Gastrocnemius medialis (tissue), 4 donors: ENCODE results near the gene ZKSCAN1. TPM values are rescaled to one million over a fixed set of nuclear protein-coding genes. Genes with fewer than 3 reads are reported as not detected.

Experiments used
- ATAC-seq, 2 donors: fragments of 150-250 bp; one replicate each; pipeline ENCODE4 v1.9.1; 2016
- DNase-seq, 2 donors: peaks; one replicate each; pipeline ENCODE4 v3.0.0-alpha.2; 2019
- H3K27ac ChIP-seq, 4 donors: fragments of 200-600 bp; sonication (generic); 1 replicate in 1 of 4; 2 replicates in 3 of 4; pipeline ENCODE4 v1.5.1; 2016 to 2018; ENCODE audit warnings: mild to moderate bottlenecking in 2 of 4, moderate library complexity in 1 of 4
- H3K27me3 ChIP-seq, 3 donors: fragments of 200-600 bp; sonication (generic) in 2 of 3; 1 replicate in 1 of 3; 2 replicates in 2 of 3; pipeline versions ENCODE4 v1.5.1 to v1.6.0; 2016 to 2019; ENCODE audit warnings: mild to moderate bottlenecking in 1 of 3, moderate library complexity in 1 of 3
- H3K36me3 ChIP-seq, 2 donors: fragments of 200-600 bp; sonication (generic) in 1 of 2; one replicate each; pipeline ENCODE4 v1.5.1; 2017 to 2018
- H3K4me1 ChIP-seq, 2 donors: fragments of 200-600 bp; sonication (generic) in 1 of 2; one replicate each; pipeline ENCODE4 v1.5.1; 2016 to 2017; ENCODE audit warnings: mild to moderate bottlenecking in 2 of 2
- H3K4me3 ChIP-seq, 4 donors: fragments of 200-600 bp; sonication (generic) in 3 of 4; 1 replicate in 1 of 4; 2 replicates in 3 of 4; pipeline ENCODE4 v1.5.1; 2016 to 2019; ENCODE audit warnings: mild to moderate bottlenecking in 2 of 4
- H3K9me3 ChIP-seq, 3 donors: fragments of 200-600 bp; sonication (generic) in 2 of 3; 1 replicate in 1 of 3; 2 replicates in 2 of 3; pipeline ENCODE4 v1.5.1; 2016 to 2019
- CTCF ChIP-seq, 5 experiments: fragments of 450-650 bp in 3 of 5; fragments of 200-600 bp in 2 of 5; sonication (generic) in 2 of 5; IDR thresholded peaks in 4 of 5; conservative IDR thresholded peaks in 1 of 5; 1 replicate in 4 of 5; 2 replicates in 1 of 5; pipeline ENCODE4 v1.5.1; 2016 to 2019; ENCODE audit warnings: antibody characterized with exemption in 5 of 5, mild to moderate bottlenecking in 3 of 5, moderate library complexity in 3 of 5
- POLR2A ChIP-seq, 2 donors: fragments of 450-650 bp; IDR thresholded peaks; one replicate each; pipeline ENCODE4 v1.6.1; 2017; ENCODE audit warnings: antibody characterized with exemption in 2 of 2, mild to moderate bottlenecking in 2 of 2, moderate library complexity in 2 of 2
- in situ Hi-C, 4 donors: fragments of 200-750 bp; cut with MboI; loops; one replicate each; pipeline versions ENCODE4 v1.15.0 to v1.8.0; 2017; ENCODE audit warnings: low sequenced_read_pairs in 4 of 4
- intact Hi-C: fragments of 100-400 bp; cut with DNase I; formaldehyde crosslinking; loops from one replicate; pipeline ENCODE4 v1.15.1; 2023; ENCODE audit warnings: low total_unique reads
- total RNA-seq, 4 donors: library from RNA; depleted of rRNA; stranded (reverse); fragments of >200 nt; gene quantifications; one replicate each; pipeline versions ENCODE4 v1.1.0 to v1.2.3, GENCODE V29; 2016

ZKSCAN1 gene
- total RNA-seq, 4 donors from 2014 or later = 15.0 to 17.7 (median 15.5) TPM

DNA sequence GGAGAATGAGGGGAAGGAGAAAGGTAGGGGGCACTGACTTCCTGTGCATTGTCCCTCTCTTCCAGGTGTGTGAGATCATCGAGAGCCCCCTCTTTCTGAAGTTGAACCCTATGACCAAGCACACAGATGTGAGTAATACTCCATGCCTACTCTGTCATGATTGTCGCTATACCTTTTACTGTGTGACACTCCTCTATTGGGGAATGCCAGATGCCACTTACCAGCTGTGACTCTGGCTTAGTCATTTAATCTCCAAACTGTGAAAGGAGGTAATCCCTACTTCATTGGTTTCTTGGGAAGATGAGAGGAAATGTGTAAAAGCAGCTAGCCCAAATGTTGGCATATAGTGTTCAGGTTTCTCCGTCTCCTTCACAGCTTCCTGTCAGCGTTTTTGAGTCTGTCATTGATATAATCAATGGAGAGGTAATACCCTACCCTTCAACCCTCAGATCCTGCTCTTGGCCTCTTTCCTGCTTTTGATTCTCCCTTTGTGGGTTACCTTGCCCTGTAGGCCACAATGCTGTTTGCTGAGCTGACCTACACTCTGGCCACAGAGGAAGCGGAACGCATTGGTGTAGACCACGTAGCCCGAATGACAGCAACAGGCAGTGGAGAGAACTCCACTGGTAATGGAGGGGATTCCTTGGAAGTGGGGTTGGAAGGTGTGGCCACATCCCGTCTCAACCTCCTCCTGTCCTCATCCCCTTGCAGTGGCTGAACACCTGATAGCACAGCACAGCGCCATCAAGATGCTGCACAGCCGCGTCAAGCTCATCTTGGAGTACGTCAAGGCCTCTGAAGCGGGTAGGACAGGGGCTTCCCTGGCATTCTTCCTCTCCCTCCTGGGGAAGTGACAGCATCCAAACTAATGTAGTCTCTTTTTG lies 75.4 kb downstream of the ZKSCAN1 start:
- DNase-seq = no peak
- intact Hi-C loops (no loop called here), in situ Hi-C loops (no loop called here)
- peaks cover 13 to 14% of the 10 kb centered on the region in 2 donors for H3K4me1 ChIP-seq
- H3K27me3 ChIP-seq = no peaks in the 10 kb centered on the region
- TF ChIP-seq CTCF (IDR thresholded peaks at IDR 0.05 in 4 of 5, conservative IDR thresholded peaks at IDR 0.05 in 1 of 5) = no peak
- no peak for TF ChIP-seq POLR2A (IDR thresholded peaks at IDR 0.05)
- H3K9me3 ChIP-seq = no peaks in the 10 kb centered on the region
- no peak overlapping the region for H3K4me3 ChIP-seq
- H3K36me3 ChIP-seq = peaks cover 0 to 57% of the 10 kb centered on the region in 2 donors
- no peak overlapping the region for H3K27ac ChIP-seq
- ATAC-seq = no peak

Other genes starting within 250 kb of the ZKSCAN1 start
- gene CYP3A4, start 231.4 kb upstream of the ZKSCAN1 start, total RNA-seq = 100 to 1,000 TPM in 1 of 4 donors, 1 to 10 TPM in 1, under 1 TPM in 1, not detected in 1; 0.71 to 107 (median 2.2) TPM
- 1 to 10 TPM in 1 of 4 donors, under 1 TPM in 1, not detected in 2; 0.85 to 1.3 TPM for gene CYP3A43, start 187.6 kb upstream of the ZKSCAN1 start, total RNA-seq
- not detected for gene OR2AE1, start 138.6 kb upstream of the ZKSCAN1 start, total RNA-seq
- gene TRIM4, start 96.1 kb upstream of the ZKSCAN1 start, total RNA-seq = 10 to 100 TPM in 1 of 4 donors, 1 to 10 TPM in 3; 6.4 to 10.5 (median 7.7) TPM
- gene GJC3, start 86.0 kb upstream of the ZKSCAN1 start, total RNA-seq = not detected
- gene AZGP1, start 39.6 kb upstream of the ZKSCAN1 start, total RNA-seq = 10 to 100 TPM in 1 of 4 donors, 1 to 10 TPM in 2, not detected in 1; 2.6 to 10.3 (median 4.2) TPM
- gene ZSCAN21, start 34.2 kb downstream of the ZKSCAN1 start, total RNA-seq = 10 to 100 TPM; 14.4 to 26.4 (median 22.3) TPM
- 10 to 100 TPM; 11.2 to 19.2 (median 16.1) TPM for gene ZNF3, start 66.1 kb downstream of the ZKSCAN1 start, total RNA-seq
- 10 to 100 TPM; 32.6 to 57.9 (median 39.4) TPM for gene COPS6, start 73.4 kb downstream of the ZKSCAN1 start, total RNA-seq
- 10 to 100 TPM; 23.9 to 45.7 (median 36.1) TPM for gene MCM7, start 85.8 kb downstream of the ZKSCAN1 start, total RNA-seq
- 10 to 100 TPM in 2 of 4 donors, 1 to 10 TPM in 2; 7.2 to 13.8 (median 10.8) TPM for gene AP4M1, start 86.0 kb downstream of the ZKSCAN1 start, total RNA-seq
- 10 to 100 TPM; 38.6 to 71.7 (median 56.6) TPM for gene TAF6, start 103.8 kb downstream of the ZKSCAN1 start, total RNA-seq
- gene CNPY4, start 104.0 kb downstream of the ZKSCAN1 start, total RNA-seq = 1 to 10 TPM; 2.0 to 5.0 (median 2.4) TPM
- 1 to 10 TPM; 1.4 to 7.4 (median 3.1) TPM for gene MBLAC1, start 111.4 kb downstream of the ZKSCAN1 start, total RNA-seq
- gene LAMTOR4, start 133.3 kb downstream of the ZKSCAN1 start, total RNA-seq = 100 to 1,000 TPM in 3 of 4 donors, 10 to 100 TPM in 1; 97.6 to 141 (median 127) TPM
- gene TRAPPC14, start 143.1 kb downstream of the ZKSCAN1 start, total RNA-seq = 1 to 10 TPM; 3.0 to 6.1 (median 4.2) TPM
- gene GAL3ST4, start 153.0 kb downstream of the ZKSCAN1 start, total RNA-seq = 1 to 10 TPM in 2 of 4 donors, under 1 TPM in 1, not detected in 1; 0.53 to 1.9 (median 1.6) TPM
- 1 to 10 TPM in 1 of 4 donors, not detected in 3; 4.0 TPM for gene GPC2, start 161.8 kb downstream of the ZKSCAN1 start, total RNA-seq
- gene STAG3, start 162.3 kb downstream of the ZKSCAN1 start, total RNA-seq = 1 to 10 TPM in 1 of 4 donors, under 1 TPM in 1, not detected in 2; 0.13 to 5.5 TPM
- gene PVRIG, start 204.4 kb downstream of the ZKSCAN1 start, total RNA-seq = not detected